Measurements from ENCODE around the gene HMCN2. TPM values are rescaled to one million over a fixed set of nuclear protein-coding genes. Genes with fewer than 3 reads are reported as not detected.

HMCN2 gene
- total RNA-seq, 5 donors from 2014 or later (not counting 1 experiment from before 2014, with no cell fraction given): 0.03 TPM; not detected in 4

- Histone ChIP-seq H3K4me1 (ENCODE audit: control insufficient read depth in 1 of 2, extremely low read depth in 1 of 2, insufficient read depth in 2 of 2, low read length in 2 of 2) (peaks cover 0 to 7% of the 10 kb centered on the region in 2 experiments), H3K36me3 (ENCODE audit: control insufficient read depth in 2 of 2, extremely low read depth in 1 of 2, insufficient read depth in 1 of 2, low read length in 1 of 2) (no peaks in the 10 kb centered on the region), H3K27me3 (replicated peaks in 1 of 2; ENCODE audit: control insufficient read depth in 2 of 2, extremely low read depth in 1 of 2, insufficient read depth in 2 of 2, low read length in 1 of 2) (peaks cover 4 to 74% of the 10 kb centered on the region in 2 experiments), H3K4me3 (ENCODE audit: control insufficient read depth in 1 of 2, extremely low read depth in 1 of 2, low read length in 1 of 2) (no peak overlapping the region), H3K27ac (ENCODE audit: low read length) (no peak overlapping the region), H3K9me3 (no peaks in the 10 kb centered on the region)
- ATAC-seq (replicated peaks in 1 of 4) (no peak), DNase-seq (no peak)
- Mint-ChIP-seq H3K9me3 (no peaks in the 10 kb centered on the region), H3K36me3 (no peaks in the 10 kb centered on the region), H3K4me1 (peaks cover 0 to 7% (median 3%) of the 10 kb centered on the region in 3 donors), H3K4me3 (no peak overlapping the region), H3K27ac (no peak overlapping the region), H3K27me3 (peaks cover 12 to 38% of the 10 kb centered on the region in 2 donors)
- ChIA-PET POLR2A (no interaction called here), CTCF (no interaction called here)
- 85% methylated on average over 20 of the region's 20 CpGs for WGBS (ENCODE audit: insufficient coverage)
These were observed 162.6 kb downstream of the HMCN2 start for GRCh38 chr9:130428086-130428665.

- Histone ChIP-seq H3K4me1 (ENCODE audit: control insufficient read depth in 1 of 2, extremely low read depth in 1 of 2, insufficient read depth in 2 of 2, low read length in 2 of 2) (peaks cover 0 to 12% of the 10 kb centered on the region in 2 experiments), H3K27me3 (replicated peaks in 1 of 2; ENCODE audit: control insufficient read depth in 2 of 2, extremely low read depth in 1 of 2, insufficient read depth in 2 of 2, low read length in 1 of 2) (peaks cover 4 to 83% of the 10 kb centered on the region in 2 experiments), H3K9me3 (no peaks in the 10 kb centered on the region), H3K36me3 (ENCODE audit: control insufficient read depth in 2 of 2, extremely low read depth in 1 of 2, insufficient read depth in 1 of 2, low read length in 1 of 2) (no peaks in the 10 kb centered on the region), H3K4me3 (ENCODE audit: control insufficient read depth in 1 of 2, extremely low read depth in 1 of 2, low read length in 1 of 2) (no peak overlapping the region), H3K27ac (ENCODE audit: low read length) (no peak overlapping the region)
- DNase-seq (no peak), ATAC-seq (replicated peaks in 1 of 4) (no peak)
- ChIA-PET POLR2A (no interaction called here), CTCF (no interaction called here)
- no peaks in the 10 kb centered on the region for H3K36me3 Mint-ChIP-seq
- H3K27ac Mint-ChIP-seq: no peak overlapping the region
- H3K9me3 Mint-ChIP-seq: no peaks in the 10 kb centered on the region
- whole genome bisulfite sequencing (ENCODE audit: insufficient coverage): 93% methylated on average over 12 of the region's 13 CpGs
- H3K4me1 Mint-ChIP-seq: peaks cover 0 to 7% (median 3%) of the 10 kb centered on the region in 3 donors
- H3K27me3 Mint-ChIP-seq: peaks cover 12 to 45% of the 10 kb centered on the region in 2 donors
- no peak overlapping the region for H3K4me3 Mint-ChIP-seq
These were observed 163.8 kb downstream of the HMCN2 start for GRCh38 chr9:130429381-130429780.

- CTCF ChIA-PET: no interaction called here
- no peaks in the 10 kb centered on the region for H3K36me3 Mint-ChIP-seq
- no peak overlapping the region for H3K4me3 ChIP-seq (ENCODE audit: control insufficient read depth in 1 of 2, extremely low read depth in 1 of 2, low read length in 1 of 2)
- no peak overlapping the region for H3K27ac Mint-ChIP-seq
- H3K27ac ChIP-seq (ENCODE audit: low read length): no peak overlapping the region
- H3K4me1 Mint-ChIP-seq: peaks cover 0 to 7% (median 3%) of the 10 kb centered on the region in 3 donors
- no peaks in the 10 kb centered on the region for H3K9me3 ChIP-seq
- peaks cover 12 to 49% of the 10 kb centered on the region in 2 donors for H3K27me3 Mint-ChIP-seq
- no peaks in the 10 kb centered on the region for H3K9me3 Mint-ChIP-seq
- ATAC-seq (replicated peaks in 1 of 4): no peak
- POLR2A ChIA-PET: no interaction called here
- peaks cover 4 to 84% of the 10 kb centered on the region in 2 experiments for H3K27me3 ChIP-seq (replicated peaks in 1 of 2; ENCODE audit: control insufficient read depth in 2 of 2, extremely low read depth in 1 of 2, insufficient read depth in 2 of 2, low read length in 1 of 2)
- no peak for DNase-seq
- H3K4me1 ChIP-seq (ENCODE audit: control insufficient read depth in 1 of 2, extremely low read depth in 1 of 2, insufficient read depth in 2 of 2, low read length in 2 of 2): peaks cover 0 to 12% of the 10 kb centered on the region in 2 experiments
- WGBS (ENCODE audit: insufficient coverage): 82% methylated on average over 6 of the region's 6 CpGs
- no peak overlapping the region for H3K4me3 Mint-ChIP-seq
- no peaks in the 10 kb centered on the region for H3K36me3 ChIP-seq (ENCODE audit: control insufficient read depth in 2 of 2, extremely low read depth in 1 of 2, insufficient read depth in 1 of 2, low read length in 1 of 2)
These were observed 164.3 kb downstream of the HMCN2 start for GRCh38 chr9:130429831-130430230.

- H3K36me3 Mint-ChIP-seq: no peaks in the 10 kb centered on the region
- 89% methylated on average over 18 of the region's 18 CpGs for WGBS (ENCODE audit: insufficient coverage)
- no peaks in the 10 kb centered on the region for H3K9me3 Mint-ChIP-seq
- no peaks in the 10 kb centered on the region for H3K36me3 ChIP-seq (ENCODE audit: control insufficient read depth in 2 of 2, extremely low read depth in 1 of 2, insufficient read depth in 1 of 2, low read length in 1 of 2)
- ChIA-PET CTCF (no interaction called here), POLR2A (no interaction called here)
- H3K9me3 ChIP-seq: no peaks in the 10 kb centered on the region
- peaks cover 0 to 12% of the 10 kb centered on the region in 2 experiments for H3K4me1 ChIP-seq (ENCODE audit: control insufficient read depth in 1 of 2, extremely low read depth in 1 of 2, insufficient read depth in 2 of 2, low read length in 2 of 2)
- H3K4me3 Mint-ChIP-seq: no peak overlapping the region
- H3K27me3 Mint-ChIP-seq: peaks cover 14 to 52% of the 10 kb centered on the region in 2 donors
- H3K27me3 ChIP-seq (replicated peaks in 1 of 2; ENCODE audit: control insufficient read depth in 2 of 2, extremely low read depth in 1 of 2, insufficient read depth in 2 of 2, low read length in 1 of 2): peaks cover 4 to 81% of the 10 kb centered on the region in 2 experiments
- H3K4me3 ChIP-seq (ENCODE audit: control insufficient read depth in 1 of 2, extremely low read depth in 1 of 2, low read length in 1 of 2): no peak overlapping the region
- H3K27ac ChIP-seq (ENCODE audit: low read length): no peak overlapping the region
- DNase-seq (no peak), ATAC-seq (replicated peaks in 1 of 4) (no peak)
- no peak overlapping the region for H3K27ac Mint-ChIP-seq
- H3K4me1 Mint-ChIP-seq: peaks cover 0 to 7% (median 3%) of the 10 kb centered on the region in 3 donors
These were observed 164.7 kb downstream of the HMCN2 start for GRCh38 chr9:130430232-130430631.

GRCh38 chr9:130430734-130431535 lies 165.4 kb downstream of the HMCN2 start:
- peaks cover 0 to 12% of the 10 kb centered on the region in 2 experiments for H3K4me1 ChIP-seq (ENCODE audit: control insufficient read depth in 1 of 2, extremely low read depth in 1 of 2, insufficient read depth in 2 of 2, low read length in 2 of 2)
- 95% methylated on average over 13 of the region's 22 CpGs for WGBS (ENCODE audit: insufficient coverage)
- H3K27ac ChIP-seq (ENCODE audit: low read length): no peak overlapping the region
- H3K9me3 ChIP-seq: no peaks in the 10 kb centered on the region
- DNase-seq (no peak), ATAC-seq (replicated peaks in 1 of 4) (no peak)
- H3K4me3 ChIP-seq (ENCODE audit: control insufficient read depth in 1 of 2, extremely low read depth in 1 of 2, low read length in 1 of 2): no peak overlapping the region
- H3K9me3 Mint-ChIP-seq: no peaks in the 10 kb centered on the region
- H3K4me1 Mint-ChIP-seq: peaks cover 0 to 7% (median 3%) of the 10 kb centered on the region in 3 donors
- ChIA-PET POLR2A (no interaction called here), CTCF (no interaction called here)
- H3K36me3 ChIP-seq (ENCODE audit: control insufficient read depth in 2 of 2, extremely low read depth in 1 of 2, insufficient read depth in 1 of 2, low read length in 1 of 2): no peaks in the 10 kb centered on the region
- no peaks in the 10 kb centered on the region for H3K36me3 Mint-ChIP-seq
- no peak overlapping the region for H3K27ac Mint-ChIP-seq
- no peak overlapping the region for H3K4me3 Mint-ChIP-seq
- H3K27me3 ChIP-seq (replicated peaks in 1 of 2; ENCODE audit: control insufficient read depth in 2 of 2, extremely low read depth in 1 of 2, insufficient read depth in 2 of 2, low read length in 1 of 2): peaks cover 4 to 81% of the 10 kb centered on the region in 2 experiments
- peaks cover 17 to 56% of the 10 kb centered on the region in 2 donors for H3K27me3 Mint-ChIP-seq

- H3K27ac Mint-ChIP-seq: no peak overlapping the region
- POLR2A ChIA-PET: no interaction called here
- no peaks in the 10 kb centered on the region for H3K36me3 Mint-ChIP-seq
- H3K4me1 Mint-ChIP-seq: peaks cover 0 to 7% (median 3%) of the 10 kb centered on the region in 3 donors
- H3K4me3 ChIP-seq (ENCODE audit: control insufficient read depth in 1 of 2, extremely low read depth in 1 of 2, low read length in 1 of 2): no peak overlapping the region
- ATAC-seq (replicated peaks in 1 of 4) (no peak), DNase-seq (no peak)
- 53% methylated on average over 6 of the region's 17 CpGs for WGBS (ENCODE audit: insufficient coverage)
- peaks cover 16 to 60% of the 10 kb centered on the region in 2 donors for H3K27me3 Mint-ChIP-seq
- H3K4me1 ChIP-seq (ENCODE audit: control insufficient read depth in 1 of 2, extremely low read depth in 1 of 2, insufficient read depth in 2 of 2, low read length in 2 of 2): peaks cover 0 to 12% of the 10 kb centered on the region in 2 experiments
- H3K27me3 ChIP-seq (replicated peaks in 1 of 2; ENCODE audit: control insufficient read depth in 2 of 2, extremely low read depth in 1 of 2, insufficient read depth in 2 of 2, low read length in 1 of 2): peaks cover 6 to 86% of the 10 kb centered on the region in 2 experiments
- CTCF ChIA-PET: no interaction called here
- H3K36me3 ChIP-seq (ENCODE audit: control insufficient read depth in 2 of 2, extremely low read depth in 1 of 2, insufficient read depth in 1 of 2, low read length in 1 of 2): no peaks in the 10 kb centered on the region
- no peaks in the 10 kb centered on the region for H3K9me3 Mint-ChIP-seq
- H3K9me3 ChIP-seq: no peaks in the 10 kb centered on the region
- H3K27ac ChIP-seq (ENCODE audit: low read length): no peak overlapping the region
- no peak overlapping the region for H3K4me3 Mint-ChIP-seq
These were observed 166.2 kb downstream of the HMCN2 start for GRCh38 chr9:130431536-130432303.

Data from T-cell (primary cell).